Testis (tissue), 2 donors: ENCODE measurements around the gene LRRC31.

Experiments
- POLR2A ChIP-seq: fragments of 450-650 bp; IDR thresholded peaks from one replicate; pipeline ENCODE4 v1.6.1; 2017; ENCODE audit warnings: antibody characterized with exemption, mild to moderate bottlenecking, moderate library complexity
- TF ChIP-seq, protein P1 (sequence below), 3 experiments: fragments of 450-650 bp in 2 of 3; fragments of 200-600 bp in 1 of 3; sonication (generic) in 1 of 3; IDR thresholded peaks; one replicate each; pipeline ENCODE4 v1.5.1; 2016 to 2019; ENCODE audit warnings: antibody characterized with exemption in 3 of 3, mild to moderate bottlenecking in 2 of 3, moderate library complexity in 1 of 3

DNA sequence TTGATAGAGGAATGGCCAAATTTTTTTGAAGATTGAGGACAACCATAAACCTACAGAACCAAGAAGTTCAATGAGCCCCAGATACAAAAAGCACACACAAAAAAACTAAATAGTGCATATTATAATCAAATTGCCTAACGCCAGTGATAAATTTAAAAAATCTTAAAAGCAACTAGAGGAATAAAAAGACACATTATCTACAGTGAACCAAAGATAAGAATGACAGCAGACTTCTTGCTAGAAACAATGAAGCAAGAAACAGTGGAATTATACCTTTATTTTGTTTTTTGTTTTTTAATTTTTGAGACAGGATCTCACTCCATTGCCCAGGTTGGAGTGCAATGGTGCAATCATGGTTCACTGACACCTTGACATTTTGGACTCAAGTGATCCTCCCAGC lies 31.7 kb upstream of the LRRC31 start:
- TF ChIP-seq, protein P1, sequence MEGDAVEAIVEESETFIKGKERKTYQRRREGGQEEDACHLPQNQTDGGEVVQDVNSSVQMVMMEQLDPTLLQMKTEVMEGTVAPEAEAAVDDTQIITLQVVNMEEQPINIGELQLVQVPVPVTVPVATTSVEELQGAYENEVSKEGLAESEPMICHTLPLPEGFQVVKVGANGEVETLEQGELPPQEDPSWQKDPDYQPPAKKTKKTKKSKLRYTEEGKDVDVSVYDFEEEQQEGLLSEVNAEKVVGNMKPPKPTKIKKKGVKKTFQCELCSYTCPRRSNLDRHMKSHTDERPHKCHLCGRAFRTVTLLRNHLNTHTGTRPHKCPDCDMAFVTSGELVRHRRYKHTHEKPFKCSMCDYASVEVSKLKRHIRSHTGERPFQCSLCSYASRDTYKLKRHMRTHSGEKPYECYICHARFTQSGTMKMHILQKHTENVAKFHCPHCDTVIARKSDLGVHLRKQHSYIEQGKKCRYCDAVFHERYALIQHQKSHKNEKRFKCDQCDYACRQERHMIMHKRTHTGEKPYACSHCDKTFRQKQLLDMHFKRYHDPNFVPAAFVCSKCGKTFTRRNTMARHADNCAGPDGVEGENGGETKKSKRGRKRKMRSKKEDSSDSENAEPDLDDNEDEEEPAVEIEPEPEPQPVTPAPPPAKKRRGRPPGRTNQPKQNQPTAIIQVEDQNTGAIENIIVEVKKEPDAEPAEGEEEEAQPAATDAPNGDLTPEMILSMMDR (IDR thresholded peaks at IDR 0.05) = no peak
- no peak for TF ChIP-seq POLR2A
